K562 (cell line): ENCODE results near the gene NRF1.

Source experiments
- POLR2B ChIP-seq: fragments of 450-650 bp; IDR thresholded peaks from 2 replicates; pipeline ENCODE4 v1.6.1; 2018; ENCODE audit warnings: low read depth; ENCODE audit not compliant: partially characterized antibody
- SMC3 ChIP-seq: conservative IDR thresholded peaks from 2 replicates; pipeline ENCODE4 v1.6.1; 2011; ENCODE audit warnings: low read depth, low read length, improper control_type of control experiment; ENCODE audit not compliant: insufficient read depth
- TARDBP ChIP-seq: fragments of 450-650 bp; IDR thresholded peaks from 2 replicates; pipeline ENCODE4 v1.6.1; 2016
- ZNF12 ChIP-seq: sonication (generic); formaldehyde crosslinking; IDR thresholded peaks from 2 replicates; pipeline ENCODE4 v1.4.0; 2020; ENCODE audit warnings: mild to moderate bottlenecking, missing genetic modification reagents
- ZNF764 ChIP-seq: fragments of 250-450 bp; sonication (Bioruptor Pico); IDR thresholded peaks from 2 replicates; pipeline ENCODE4 v1.4.0; 2020; ENCODE audit warnings: low read depth, mild to moderate bottlenecking, moderate library complexity
- TF ChIP-seq, protein P1 (sequence below), 3 experiments: IDR thresholded peaks in 2 of 3; conservative IDR thresholded peaks in 1 of 3; 2 replicates each; pipeline ENCODE4 v1.5.1; 2011 to 2012; ENCODE audit warnings: low read length in 3 of 3, mild to moderate bottlenecking in 3 of 3, control low read depth in 2 of 3, improper control_type of control experiment in 1 of 3, inconsistent platforms in 1 of 3, low read depth in 1 of 3, mixed read lengths in 1 of 3, moderate library complexity in 1 of 3; ENCODE audit not compliant: insufficient read depth in 2 of 3

GRCh38 chr7:129729511-129729910 is 118.0 kb downstream of the NRF1 start:
- no peak for TF ChIP-seq SMC3
- no peak for TF ChIP-seq POLR2B
- TF ChIP-seq ZNF12 (CRISPR knock-in tag), result no peak
- no peak for TF ChIP-seq ZNF764 (CRISPR knock-in tag)
- TF ChIP-seq, protein P1, sequence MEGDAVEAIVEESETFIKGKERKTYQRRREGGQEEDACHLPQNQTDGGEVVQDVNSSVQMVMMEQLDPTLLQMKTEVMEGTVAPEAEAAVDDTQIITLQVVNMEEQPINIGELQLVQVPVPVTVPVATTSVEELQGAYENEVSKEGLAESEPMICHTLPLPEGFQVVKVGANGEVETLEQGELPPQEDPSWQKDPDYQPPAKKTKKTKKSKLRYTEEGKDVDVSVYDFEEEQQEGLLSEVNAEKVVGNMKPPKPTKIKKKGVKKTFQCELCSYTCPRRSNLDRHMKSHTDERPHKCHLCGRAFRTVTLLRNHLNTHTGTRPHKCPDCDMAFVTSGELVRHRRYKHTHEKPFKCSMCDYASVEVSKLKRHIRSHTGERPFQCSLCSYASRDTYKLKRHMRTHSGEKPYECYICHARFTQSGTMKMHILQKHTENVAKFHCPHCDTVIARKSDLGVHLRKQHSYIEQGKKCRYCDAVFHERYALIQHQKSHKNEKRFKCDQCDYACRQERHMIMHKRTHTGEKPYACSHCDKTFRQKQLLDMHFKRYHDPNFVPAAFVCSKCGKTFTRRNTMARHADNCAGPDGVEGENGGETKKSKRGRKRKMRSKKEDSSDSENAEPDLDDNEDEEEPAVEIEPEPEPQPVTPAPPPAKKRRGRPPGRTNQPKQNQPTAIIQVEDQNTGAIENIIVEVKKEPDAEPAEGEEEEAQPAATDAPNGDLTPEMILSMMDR (IDR thresholded peaks at IDR 0.05 in 2 of 3, conservative IDR thresholded peaks at IDR 0.05 in 1 of 3; ENCODE audit: insufficient read depth in 2 of 3, low read depth in 1 of 3, low read length in 3 of 3), result no peak
- no peak for TF ChIP-seq TARDBP
